Upper lobe of right lung (tissue), 1 donor: Measurements from ENCODE around the gene STIMATE. TPM values are rescaled to one million over a fixed set of nuclear protein-coding genes. Genes with fewer than 3 reads are reported as not detected.

Source experiments
- ATAC-seq: fragments of 200-7000 bp; cut with Tn5 transposase; one replicate; pipeline ENCODE4 v1.9.1; 2020; ENCODE audit warnings: mild to moderate bottlenecking, moderate library complexity
- DNase-seq: peaks from one replicate; pipeline ENCODE4 v3.0.0-alpha.2; 2020
- H3K27ac ChIP-seq: fragments of 200-600 bp; one replicate; pipeline ENCODE4 v1.8.0; 2022
- H3K27me3 ChIP-seq: fragments of 200-600 bp; one replicate; pipeline ENCODE4 v1.8.0; 2022; ENCODE audit warnings: mild to moderate bottlenecking
- H3K36me3 ChIP-seq: fragments of 200-600 bp; one replicate; pipeline ENCODE4 v1.8.0; 2022
- H3K4me1 ChIP-seq: fragments of 200-600 bp; one replicate; pipeline ENCODE4 v1.8.0; 2022
- H3K4me3 ChIP-seq: fragments of 200-600 bp; one replicate; pipeline ENCODE4 v1.8.0; 2022; ENCODE audit warnings: mild to moderate bottlenecking
- H3K9me3 ChIP-seq: fragments of 200-600 bp; one replicate; pipeline ENCODE4 v1.8.0; 2022
- CTCF ChIP-seq: fragments of 200-600 bp; IDR thresholded peaks from one replicate; pipeline ENCODE4 v1.8.0; 2022; ENCODE audit warnings: antibody characterized with exemption
- intact Hi-C: fragments of 100-400 bp; cut with DNase I; formaldehyde crosslinking; loops from one replicate; pipeline ENCODE4 v1.11.0; 2022
- total RNA-seq: library from RNA; stranded (reverse); fragmentation: NEBNext Ultra II Directional; extraction: Animal tissue kit (Norgen Biotek cat#: 25700); gene quantifications from one replicate; pipeline ENCODE4 v1.2.1, GENCODE V29; 2021
- donor health status: DM: no; HTN: yes; CAD: no; lungs with severe emphysema.

The STIMATE gene
- total RNA-seq, 1 donor from 2014 or later: 34.7 TPM

- ATAC-seq: no peak
- Histone ChIP-seq H3K4me1 (no peaks in the 10 kb centered on the region), H3K36me3 (peaks cover 48% of the 10 kb centered on the region), H3K4me3 (no peak overlapping the region), H3K27me3 (no peaks in the 10 kb centered on the region), H3K27ac (no peak overlapping the region), H3K9me3 (no peaks in the 10 kb centered on the region)
- TF ChIP-seq CTCF: no peak
- intact Hi-C loops: no loop called here
- no peak for DNase-seq
Observed at GRCh38 chr3:52917044-52917443, 19.7 kb upstream of the STIMATE start.

DNA sequence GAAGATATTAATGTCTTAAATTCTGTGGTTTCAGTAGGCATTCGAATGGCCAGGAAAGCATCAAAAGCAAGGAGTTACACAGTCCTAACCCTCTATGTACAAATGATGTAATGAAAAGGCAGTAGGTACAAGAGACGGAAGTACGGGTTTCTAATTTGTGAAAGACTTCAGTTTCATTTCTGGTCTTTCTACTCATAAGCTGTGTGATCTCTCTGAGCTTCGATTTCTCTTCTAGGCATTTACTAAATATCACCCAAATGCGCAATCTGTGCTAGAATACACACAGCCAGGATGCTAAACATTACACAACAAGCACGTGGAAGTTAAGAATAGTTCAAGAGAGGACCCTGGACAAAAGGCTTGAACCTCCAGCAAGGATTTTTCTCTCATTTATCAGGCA lies 17.9 kb upstream of the STIMATE start:
- ATAC-seq: peak; percentile 87
- no peak overlapping the region for H3K4me3 ChIP-seq
- intact Hi-C loops: no loop called here
- peaks cover 58% of the 10 kb centered on the region for H3K36me3 ChIP-seq
- TF ChIP-seq CTCF: no peak
- H3K4me1 ChIP-seq: no peaks in the 10 kb centered on the region
- no peaks in the 10 kb centered on the region for H3K9me3 ChIP-seq
- no peak for DNase-seq
- H3K27ac ChIP-seq: no peak overlapping the region
- H3K27me3 ChIP-seq: no peaks in the 10 kb centered on the region

- ATAC-seq: no peak
Observed at GRCh38 chr3:52912885-52913731, 15.8 kb upstream of the STIMATE start.

DNA sequence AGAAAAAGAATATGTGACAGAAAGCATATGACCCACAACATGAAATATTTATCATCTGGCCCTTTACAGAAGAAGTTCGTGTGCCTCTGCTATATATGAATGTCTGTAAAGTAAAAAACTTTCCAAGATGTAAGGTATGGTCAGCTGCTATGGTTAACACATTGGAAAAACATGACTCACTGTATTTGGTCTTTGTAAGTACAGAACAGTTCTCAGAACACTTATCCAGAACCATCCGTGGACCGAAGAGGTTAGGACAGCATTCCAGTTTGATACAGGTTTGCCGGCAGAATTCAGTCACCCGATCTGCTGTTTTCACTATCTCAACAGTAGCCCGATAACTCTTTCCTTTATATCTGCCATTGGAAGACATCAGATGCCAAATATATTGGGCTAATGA lies 13.5 kb upstream of the STIMATE start:
- no peaks in the 10 kb centered on the region for H3K27me3 ChIP-seq
- H3K4me1 ChIP-seq: no peaks in the 10 kb centered on the region
- intact Hi-C loops: no loop called here
- H3K36me3 ChIP-seq: peaks cover 56% of the 10 kb centered on the region
- no peak overlapping the region for H3K27ac ChIP-seq
- H3K4me3 ChIP-seq: no peak overlapping the region
- TF ChIP-seq CTCF: no peak
- no peaks in the 10 kb centered on the region for H3K9me3 ChIP-seq
- no peak for DNase-seq
- ATAC-seq: no peak

More at GRCh38 chr3:52912885-52913731, 15.8 kb upstream of the STIMATE start:
- DNase-seq: no peak
- no peak for TF ChIP-seq CTCF
- intact Hi-C loops: no loop called here
- no peaks in the 10 kb centered on the region for H3K27me3 ChIP-seq
- H3K9me3 ChIP-seq: no peaks in the 10 kb centered on the region
- peaks cover 46% of the 10 kb centered on the region for H3K36me3 ChIP-seq
- H3K27ac ChIP-seq: no peak overlapping the region
- H3K4me1 ChIP-seq: no peaks in the 10 kb centered on the region
- H3K4me3 ChIP-seq: no peak overlapping the region

- TF ChIP-seq CTCF: no peak
- no peak for ATAC-seq
- intact Hi-C loops: no loop called here
- Histone ChIP-seq H3K4me3 (no peak overlapping the region), H3K27me3 (no peaks in the 10 kb centered on the region), H3K9me3 (no peaks in the 10 kb centered on the region), H3K27ac (no peak overlapping the region), H3K4me1 (no peaks in the 10 kb centered on the region), H3K36me3 (peaks cover 49% of the 10 kb centered on the region)
- DNase-seq: no peak
Observed at GRCh38 chr3:52907497-52907896, 10.1 kb upstream of the STIMATE start.
